Measurements from ENCODE around the gene IL20RA. TPM values are rescaled to one million over a fixed set of nuclear protein-coding genes. Genes with fewer than 3 reads are reported as not detected.
"Not testable (repeated sequence)": the region's sequence is repeated elsewhere in the genome, so short reads cannot be mapped to it uniquely, and the experiment has no call there.

IL20RA gene
- total RNA-seq, 1 donor from 2014 or later = 0.60 TPM

DNA sequence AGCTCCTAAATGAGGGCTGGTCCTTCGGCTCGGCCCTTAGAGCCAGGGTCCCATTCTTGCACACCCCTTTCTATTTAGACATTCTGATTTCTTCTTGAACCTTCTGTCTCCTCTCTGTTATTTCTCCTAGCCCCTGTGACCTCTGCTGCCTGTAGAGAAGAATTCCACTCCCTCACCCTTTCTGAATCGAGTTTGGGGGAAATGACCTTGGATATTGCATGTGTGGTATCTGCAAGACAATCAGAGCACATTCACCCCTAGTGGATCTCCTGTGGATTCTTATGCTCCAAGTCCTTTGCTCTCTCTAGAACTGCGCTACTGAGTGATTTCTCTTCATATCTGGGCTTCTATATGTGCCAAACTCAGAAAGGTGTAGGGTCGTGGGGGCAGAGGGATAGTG lies 67.7 kb downstream of the IL20RA start:
- no peak for ATAC-seq
- DNase-seq (ENCODE audit: low spot score) = no peak

GRCh38 chr6:136975089-136975715 lies 69.6 kb downstream of the IL20RA start:
- DNase-seq (ENCODE audit: low spot score) = no peak

DNA sequence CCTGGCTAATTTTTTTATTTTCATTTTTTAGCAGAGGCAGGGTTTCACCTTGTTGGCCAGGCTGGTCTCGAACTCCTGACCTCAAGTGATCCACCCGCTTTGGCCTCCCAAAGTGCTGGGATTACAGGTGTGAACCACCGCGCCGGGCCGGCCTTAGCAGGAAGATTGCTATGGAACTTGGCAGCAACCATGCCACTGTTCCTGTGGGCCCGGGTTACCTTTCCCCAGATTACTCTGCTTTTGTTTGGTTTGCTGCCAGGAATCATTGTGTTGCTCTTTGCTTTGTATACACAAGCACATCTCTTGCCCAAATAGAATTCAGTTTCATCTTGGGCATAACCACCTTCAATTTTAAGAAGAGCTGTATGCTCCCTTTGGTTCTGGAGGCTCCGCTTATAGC lies 71.0 kb downstream of the IL20RA start:
- peak; percentile 78 for ATAC-seq
- DNase-seq (ENCODE audit: low spot score) = not testable (repeated sequence)

More at GRCh38 chr6:136975089-136975715, 69.6 kb downstream of the IL20RA start:
- ATAC-seq = no peak

GRCh38 chr6:136971609-136972008 lies 73.2 kb downstream of the IL20RA start:
- no peak for ATAC-seq
- DNase-seq (ENCODE audit: low spot score) = no peak

DNA sequence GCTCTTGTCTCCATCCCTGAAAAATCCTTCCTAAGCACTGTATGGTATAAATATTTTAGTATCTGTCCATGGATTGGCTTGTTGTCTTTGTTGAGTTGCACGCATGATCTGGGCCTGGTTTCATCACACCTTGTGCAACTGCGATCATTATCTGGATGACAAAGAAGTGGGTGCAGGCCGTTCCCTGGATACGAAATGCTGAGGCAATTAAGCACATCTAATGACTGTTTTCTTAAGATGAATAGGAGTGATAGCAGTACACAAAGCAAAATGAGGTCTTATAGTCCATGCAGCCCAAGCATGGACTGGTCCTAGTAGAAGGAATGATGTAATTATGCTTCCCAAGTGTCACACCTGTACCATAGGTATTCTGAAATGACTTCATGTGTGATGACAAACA lies 74.8 kb downstream of the IL20RA start:
- no peak for ATAC-seq
- no peak for DNase-seq (ENCODE audit: low spot score)

DNA sequence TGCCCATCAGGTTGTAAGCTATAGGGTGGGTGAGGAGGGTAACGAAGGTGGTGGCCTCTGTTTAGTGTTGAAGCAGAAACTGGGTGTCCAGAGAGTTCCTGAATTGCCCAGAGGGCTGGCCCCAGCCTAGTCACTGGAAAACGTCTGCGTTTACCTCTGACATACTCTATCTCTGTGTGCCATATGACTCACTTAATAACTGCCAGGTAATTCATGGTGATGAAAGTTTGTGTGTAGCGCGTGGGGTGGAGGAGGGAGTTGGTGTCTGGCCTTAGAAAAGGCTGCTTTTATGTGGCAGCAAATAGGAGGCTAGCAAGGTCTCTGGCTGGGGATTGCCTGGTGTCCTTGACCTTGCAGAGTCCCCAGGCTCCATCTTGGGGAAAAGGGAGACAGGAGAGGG lies 75.3 kb downstream of the IL20RA start:
- ATAC-seq = no peak
- no peak for DNase-seq (ENCODE audit: low spot score)

- DNase-seq (ENCODE audit: low spot score) = no peak
These were observed 75.9 kb downstream of the IL20RA start for GRCh38 chr6:136968837-136969236.

GRCh38 chr6:136967876-136968752 lies 76.7 kb downstream of the IL20RA start:
- ATAC-seq = peak; percentile 98
- peak; percentile 64 for DNase-seq (ENCODE audit: low spot score)

More at GRCh38 chr6:136968837-136969236, 75.9 kb downstream of the IL20RA start:
- ATAC-seq = no peak

DNA sequence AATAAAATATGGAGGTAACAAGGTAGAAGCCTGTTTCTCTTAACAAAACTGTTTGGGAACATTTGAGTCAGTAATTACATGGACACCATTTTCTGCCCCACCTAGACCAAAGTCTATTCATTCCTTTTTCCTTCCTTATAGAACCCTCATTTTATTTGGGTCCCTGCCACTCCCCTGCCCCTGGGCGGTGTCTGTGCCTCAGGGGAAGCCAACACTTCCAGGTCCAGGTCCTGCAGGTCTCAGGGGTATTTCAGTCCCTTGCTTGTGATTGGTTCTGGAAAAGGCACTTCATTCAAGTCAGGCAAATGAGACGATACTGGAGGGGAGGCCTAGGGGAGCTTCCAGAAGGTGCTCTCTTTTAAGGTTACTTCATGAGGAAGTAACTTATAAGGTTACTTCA lies 80.4 kb downstream of the IL20RA start:
- DNase-seq (ENCODE audit: low spot score) = no peak

DNA sequence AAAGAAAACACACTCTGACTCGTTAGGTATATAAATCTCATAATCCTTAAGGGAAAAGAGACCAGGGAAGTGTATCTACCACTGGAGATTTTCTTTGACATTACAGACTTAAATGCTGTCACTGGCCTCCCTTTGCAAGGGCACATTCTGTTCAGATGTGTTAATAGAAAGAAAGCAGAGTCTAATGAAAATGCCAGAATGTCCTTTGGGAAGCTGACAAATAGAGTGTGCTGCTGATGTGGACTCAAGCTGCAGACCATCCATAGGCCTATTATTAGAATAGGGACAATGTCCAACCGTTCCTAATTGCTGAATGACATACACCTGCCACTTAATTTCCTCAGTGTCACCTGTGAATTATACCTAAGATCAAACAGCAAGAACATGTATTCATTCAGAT lies 81.5 kb downstream of the IL20RA start:
- DNase-seq (ENCODE audit: low spot score) = no peak
- ATAC-seq = no peak

More for the DNA sequence above, 80.4 kb downstream of the IL20RA start:
- no peak for ATAC-seq

DNA sequence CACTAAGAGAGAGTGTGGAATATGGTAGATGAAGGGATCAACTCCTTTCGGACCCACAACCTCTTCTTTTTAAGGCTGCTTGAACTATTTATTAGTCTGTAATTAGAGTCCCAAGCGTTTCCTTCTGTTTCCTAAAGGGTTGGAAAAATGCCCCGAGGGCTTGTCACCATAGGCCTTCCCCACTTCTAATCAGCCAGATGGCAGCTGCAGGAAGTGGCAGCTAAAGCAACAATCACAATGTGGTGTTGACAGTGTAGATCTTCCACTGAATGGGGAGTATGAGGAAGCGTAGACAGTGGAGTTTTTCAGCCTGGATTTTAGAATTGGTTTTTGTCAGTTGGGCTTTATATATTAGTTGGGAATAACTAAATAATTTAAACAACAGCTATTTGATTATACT lies 82.1 kb downstream of the IL20RA start:
- DNase-seq (ENCODE audit: low spot score) (no peak), ATAC-seq (no peak)

GRCh38 chr6:136961848-136962247 lies 82.9 kb downstream of the IL20RA start:
- peak; percentile 32 for ATAC-seq
- DNase-seq (ENCODE audit: low spot score) = no peak

GRCh38 chr6:136960781-136961180 lies 84.0 kb downstream of the IL20RA start:
- ATAC-seq (no peak), DNase-seq (ENCODE audit: low spot score) (no peak)

- not testable (repeated sequence) for DNase-seq (ENCODE audit: low spot score); ATAC-seq
These were observed 84.8 kb downstream of the IL20RA start for GRCh38 chr6:136959935-136960334.

DNA sequence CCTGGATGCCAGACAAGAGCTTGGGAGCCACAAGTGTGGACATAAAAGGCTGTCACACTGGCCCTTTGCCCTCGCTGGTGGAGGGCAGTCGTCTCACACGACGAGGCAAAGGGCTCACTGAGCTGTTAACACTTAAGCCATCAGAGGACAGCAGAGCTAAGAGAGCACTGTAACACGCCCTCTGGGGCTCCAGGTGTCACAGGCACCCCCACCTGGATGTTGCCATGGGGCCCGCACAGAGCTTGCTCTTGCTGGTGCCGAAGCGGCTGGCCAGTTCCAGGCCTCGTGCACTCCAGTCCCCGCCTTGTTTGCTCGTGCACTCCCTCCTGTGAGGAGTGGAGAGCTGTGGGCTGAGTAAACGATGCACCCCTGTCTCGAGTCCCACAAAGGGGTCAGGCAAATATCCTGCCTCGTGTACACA lies 85.3 kb downstream of the IL20RA start:
- DNase-seq (ENCODE audit: low spot score) = no peak

GRCh38 chr6:136958168-136958567 lies 86.6 kb downstream of the IL20RA start:
- DNase-seq (ENCODE audit: low spot score) (no peak), ATAC-seq (no peak)

More for the DNA sequence above, 85.3 kb downstream of the IL20RA start:
- peak; percentile 64 for ATAC-seq

- DNase-seq (ENCODE audit: low spot score) (no peak), ATAC-seq (no peak)
These were observed 87.9 kb downstream of the IL20RA start for GRCh38 chr6:136956590-136957544.

DNA sequence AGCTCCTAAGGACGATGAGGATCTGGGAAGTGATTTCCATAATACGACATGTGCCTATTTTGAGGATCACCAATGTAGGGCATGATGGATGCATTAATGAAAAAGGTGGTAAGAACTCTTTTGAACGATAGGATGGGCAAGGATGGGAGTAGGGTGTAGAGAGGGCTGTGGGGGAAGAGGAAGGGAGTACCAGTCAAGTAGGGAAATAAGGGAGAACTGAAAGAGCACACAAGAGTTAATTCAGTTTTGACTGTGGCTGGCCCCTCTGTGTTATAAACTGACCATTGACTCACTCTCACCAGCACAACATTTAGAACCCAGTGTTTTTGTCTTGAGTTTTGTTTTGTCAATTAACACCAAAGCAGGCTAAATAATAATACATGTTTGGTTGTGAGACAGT lies 89.6 kb downstream of the IL20RA start:
- ATAC-seq = no peak
- DNase-seq (ENCODE audit: low spot score) = no peak

DNA sequence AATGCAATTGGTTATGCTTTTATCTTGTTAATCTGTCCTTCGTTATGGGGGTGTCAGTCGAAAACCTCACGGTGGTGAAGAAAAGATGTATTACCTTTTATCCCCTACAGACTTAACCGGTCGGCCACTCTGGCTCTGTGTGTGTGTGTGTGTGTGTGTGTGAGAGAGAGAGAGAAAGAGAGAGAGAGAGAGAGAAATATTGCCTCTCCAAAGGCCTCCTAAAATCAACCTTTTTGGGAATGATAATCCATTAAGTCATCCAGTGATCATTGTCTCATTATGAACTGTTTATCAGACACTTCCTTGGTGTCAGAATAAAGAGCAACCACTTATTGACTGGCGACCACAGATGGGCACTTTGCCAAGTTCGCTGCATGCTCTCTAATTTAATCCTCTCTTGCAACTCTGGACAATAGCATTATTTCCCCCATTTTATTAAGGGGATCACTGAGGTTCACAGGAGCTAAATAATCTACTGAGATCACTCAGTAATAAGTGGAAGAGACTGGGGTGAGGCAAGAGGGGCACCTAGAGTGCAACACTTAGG lies 92.0 kb downstream of the IL20RA start:
- ATAC-seq = no peak
- DNase-seq (ENCODE audit: low spot score) = no peak

GRCh38 chr6:136950436-136951126 lies 94.2 kb downstream of the IL20RA start:
- DNase-seq (ENCODE audit: low spot score) (no peak), ATAC-seq (no peak)
